IPS-NIHi11 (cell line): Measurements from ENCODE around the gene AK1.

Experiments used
- DNase-seq: peaks from one replicate; pipeline ENCODE4 v3.0.0; 2012; ENCODE audit warnings: mixed read lengths, low spot score

Gene AK1

GRCh38 chr9:127877566-127877998 lies at the start of gene AK1:
AK1 (minus strand) TSS chr9:127877675; CDS start chr9:127874617, 3,058 bp downstream.
- peak; percentile 89 for DNase-seq

GRCh38 chr9:127926906-127927200 lies 49.4 kb upstream of the AK1 start:
- no peak for DNase-seq

- DNase-seq: no peak
These were observed 48.8 kb upstream of the AK1 start for GRCh38 chr9:127925959-127926905.

- DNase-seq: no peak
These were observed 47.4 kb upstream of the AK1 start for GRCh38 chr9:127924736-127925444.

- DNase-seq: no peak
These were observed 46.3 kb upstream of the AK1 start for GRCh38 chr9:127923771-127924170.

GRCh38 chr9:127923046-127923445 lies 45.6 kb upstream of the AK1 start:
- DNase-seq: peak; percentile 60

- peak; percentile 81 for DNase-seq
These were observed 44.2 kb upstream of the AK1 start for GRCh38 chr9:127921557-127922120.

- DNase-seq: no peak
These were observed 43.3 kb upstream of the AK1 start for GRCh38 chr9:127920794-127921193.

GRCh38 chr9:127919253-127919815 lies 41.9 kb upstream of the AK1 start:
- DNase-seq: no peak

GRCh38 chr9:127918183-127919107 lies 41.0 kb upstream of the AK1 start:
- peak; percentile 41 for DNase-seq

GRCh38 chr9:127917603-127918002 lies 40.1 kb upstream of the AK1 start:
- DNase-seq: no peak

- peak; percentile 100 for DNase-seq
These were observed 39.5 kb upstream of the AK1 start, which contains the start of gene ST6GALNAC4 for GRCh38 chr9:127916720-127917581. ST6GALNAC4 (minus strand) TSS chr9:127917041; CDS start chr9:127916419, 622 bp downstream.

- no peak for DNase-seq
These were observed 38.6 kb upstream of the AK1 start for GRCh38 chr9:127915801-127916719.

- DNase-seq: no peak
These were observed 37.9 kb upstream of the AK1 start for GRCh38 chr9:127915325-127915752.

- no peak for DNase-seq
These were observed 36.2 kb upstream of the AK1 start for GRCh38 chr9:127913682-127914081.

GRCh38 chr9:127912882-127913281 lies 35.4 kb upstream of the AK1 start:
- no peak for DNase-seq

GRCh38 chr9:127912296-127912695 lies 34.8 kb upstream of the AK1 start:
- DNase-seq: no peak

GRCh38 chr9:127910613-127911205 lies 33.2 kb upstream of the AK1 start:
- DNase-seq: no peak

GRCh38 chr9:127909839-127910273 lies 32.4 kb upstream of the AK1 start:
- DNase-seq: no peak
